ENCODE measurements around the gene MRPL39.

DNA sequence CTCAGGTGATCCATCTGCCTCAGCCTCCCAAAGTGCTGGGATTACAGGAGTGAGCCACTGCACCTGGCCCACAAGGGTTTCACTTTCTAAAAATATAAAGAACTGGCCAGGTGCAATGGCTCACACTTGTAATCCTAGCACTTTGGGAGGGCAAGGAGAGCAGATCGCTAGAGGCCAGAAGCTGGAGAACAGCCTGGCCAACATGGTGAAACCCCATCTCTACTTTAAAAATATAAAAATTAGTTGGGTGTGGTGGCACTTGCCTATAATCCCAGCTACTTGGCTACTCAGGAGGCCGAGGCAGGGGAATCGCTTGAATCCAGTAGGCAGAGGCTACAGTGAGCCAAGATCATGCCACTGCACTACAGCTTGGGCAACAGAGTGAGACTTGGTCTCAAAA lies 25.7 kb downstream of the MRPL39 start:
- TF ChIP-seq, protein P1, sequence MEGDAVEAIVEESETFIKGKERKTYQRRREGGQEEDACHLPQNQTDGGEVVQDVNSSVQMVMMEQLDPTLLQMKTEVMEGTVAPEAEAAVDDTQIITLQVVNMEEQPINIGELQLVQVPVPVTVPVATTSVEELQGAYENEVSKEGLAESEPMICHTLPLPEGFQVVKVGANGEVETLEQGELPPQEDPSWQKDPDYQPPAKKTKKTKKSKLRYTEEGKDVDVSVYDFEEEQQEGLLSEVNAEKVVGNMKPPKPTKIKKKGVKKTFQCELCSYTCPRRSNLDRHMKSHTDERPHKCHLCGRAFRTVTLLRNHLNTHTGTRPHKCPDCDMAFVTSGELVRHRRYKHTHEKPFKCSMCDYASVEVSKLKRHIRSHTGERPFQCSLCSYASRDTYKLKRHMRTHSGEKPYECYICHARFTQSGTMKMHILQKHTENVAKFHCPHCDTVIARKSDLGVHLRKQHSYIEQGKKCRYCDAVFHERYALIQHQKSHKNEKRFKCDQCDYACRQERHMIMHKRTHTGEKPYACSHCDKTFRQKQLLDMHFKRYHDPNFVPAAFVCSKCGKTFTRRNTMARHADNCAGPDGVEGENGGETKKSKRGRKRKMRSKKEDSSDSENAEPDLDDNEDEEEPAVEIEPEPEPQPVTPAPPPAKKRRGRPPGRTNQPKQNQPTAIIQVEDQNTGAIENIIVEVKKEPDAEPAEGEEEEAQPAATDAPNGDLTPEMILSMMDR (conservative IDR thresholded peaks at IDR 0.05), result no peak
- no peak for TF ChIP-seq EZH2 (IDR thresholded peaks at IDR 0.05; ENCODE audit: low read depth)

Measured in PC-9 (cell line).